Keratinocyte (primary cell): ENCODE data around the gene LLGL1. TPM values are rescaled to one million over a fixed set of nuclear protein-coding genes. Genes with fewer than 3 reads are reported as not detected.

Experiments used
- DNase-seq: peaks from one replicate; pipeline ENCODE4 v3.0.0-alpha.2; 2011; ENCODE audit warnings: low read depth, missing footprints, low spot score
- FAIRE-seq: peaks from 2 replicates; lab custom pipeline; 2011; peaks lifted over from hg19 to GRCh38; lab: Jason Lieb, UNC
- H2AFZ ChIP-seq: 2 replicates; pipeline ENCODE4 v1.6.0; 2012; ENCODE audit warnings: low read length, control low read depth, inconsistent platforms; ENCODE audit not compliant: control insufficient read depth
- H3K27ac ChIP-seq: 2 replicates; pipeline ENCODE4 v1.5.1; 2011; ENCODE audit warnings: low read length; ENCODE audit not compliant: control insufficient read depth, insufficient read depth
- H3K27me3 ChIP-seq: 3 replicates; pipeline ENCODE4 v1.6.0; 2011; ENCODE audit warnings: low read length; ENCODE audit not compliant: control insufficient read depth, insufficient read depth; ENCODE audit errors: extremely low read depth
- H3K36me3 ChIP-seq, 2 experiments: 2 replicates in 1 of 2; 3 replicates in 1 of 2; pipeline ENCODE4 v1.5.1; 2011; ENCODE audit warnings: low read length in 2 of 2, mild to moderate bottlenecking in 1 of 2; ENCODE audit not compliant: control insufficient read depth in 2 of 2, insufficient read depth in 2 of 2; ENCODE audit errors: extremely low read depth in 1 of 2
- H3K4me1 ChIP-seq: 3 replicates; pipeline ENCODE4 v1.5.1; 2011; ENCODE audit warnings: low read length; ENCODE audit not compliant: control insufficient read depth, insufficient read depth; ENCODE audit errors: extremely low read depth
- H3K4me2 ChIP-seq: 3 replicates; pipeline ENCODE4 v1.6.0; 2011; ENCODE audit warnings: low read depth, low read length; ENCODE audit not compliant: control insufficient read depth, insufficient read depth; ENCODE audit errors: extremely low read depth
- H3K4me3 ChIP-seq, 3 experiments: fragments of 200-600 bp in 1 of 3; sonication (generic) in 1 of 3; 2 replicates in 2 of 3; 3 replicates in 1 of 3; pipeline ENCODE4 v1.5.1; 2011 to 2016; ENCODE audit warnings: low read length in 3 of 3, mild to moderate bottlenecking in 3 of 3, control low read depth in 2 of 3, inconsistent platforms in 1 of 3, low read depth in 1 of 3, mixed read lengths in 1 of 3, mixed run types in 1 of 3, moderate library complexity in 1 of 3; ENCODE audit not compliant: control insufficient read depth in 2 of 3, insufficient read depth in 2 of 3; ENCODE audit errors: extremely low read depth in 1 of 3
- H3K79me2 ChIP-seq: 2 replicates; pipeline ENCODE4 v1.6.0; 2012; ENCODE audit warnings: low read length; ENCODE audit not compliant: control insufficient read depth, insufficient read depth
- H3K9ac ChIP-seq: 3 replicates; pipeline ENCODE4 v1.6.0; 2011; ENCODE audit warnings: low read length; ENCODE audit not compliant: control insufficient read depth, insufficient read depth; ENCODE audit errors: extremely low read depth
- H3K9me1 ChIP-seq: 3 replicates; pipeline ENCODE4 v1.6.0; 2011; ENCODE audit warnings: low read length; ENCODE audit not compliant: control insufficient read depth, insufficient read depth; ENCODE audit errors: extremely low read depth
- H3K9me3 ChIP-seq: 2 replicates; pipeline ENCODE4 v1.5.1; 2012; ENCODE audit warnings: low read depth, low read length; ENCODE audit not compliant: control insufficient read depth
- H4K20me1 ChIP-seq: 3 replicates; pipeline ENCODE4 v1.6.0; 2011; ENCODE audit warnings: low read length; ENCODE audit not compliant: control insufficient read depth, insufficient read depth; ENCODE audit errors: extremely low read depth
- CTCF ChIP-seq, 3 experiments: IDR thresholded peaks in 1 of 3; conservative IDR thresholded peaks in 1 of 3; optimal IDR thresholded peaks in 1 of 3; 2 replicates in 2 of 3; 3 replicates in 1 of 3; pipeline versions ENCODE3 to v1.5.1; 2011; ENCODE audit warnings: low read length in 3 of 3, mild to moderate bottlenecking in 3 of 3, moderate library complexity in 2 of 3, control low read depth in 1 of 3, inconsistent platforms in 1 of 3; ENCODE audit not compliant: insufficient read depth in 2 of 3; ENCODE audit errors: extremely low read depth in 1 of 3
- EZH2 ChIP-seq: IDR thresholded peaks from one replicate; pipeline ENCODE4 v1.6.1; 2012; ENCODE audit warnings: inconsistent platforms, mild to moderate bottlenecking, low read length, moderate library complexity
- dilution Hi-C: fragments of 300-500 bp; cut with MboI; formaldehyde crosslinking; loops from one replicate; pipeline ENCODE4 v1.7.0; 2020; ENCODE audit warnings: low sequenced_read_pairs; ENCODE audit not compliant: extremely low pct_ligation_motif_present
- polyA plus RNA-seq, 5 experiments: library from polyadenylated mRNA; depleted of rRNA in 3 of 5; stranded (reverse) in 3 of 5; stranded (forward) in 1 of 5; unstranded in 1 of 5; fragments of >200 nt; gene quantifications; 1 replicate in 1 of 5; 2 replicates in 3 of 5; 3 replicates in 1 of 5; pipeline versions ENCODE4 v1.2.1 to v1.2.3, GENCODE V29; 2011 to 2012; ENCODE audit warnings: missing spikeins in 2 of 5, low read depth in 1 of 5, low replicate concordance in 1 of 5

Gene LLGL1
- polyA plus RNA-seq, 1 donor (not counting 4 experiments of a cell fraction or from before 2014, with no cell fraction given): 13.8 TPM

GRCh38 chr17:18203308-18203707 lies 22.1 kb upstream of the LLGL1 start:
- peaks cover 63% of the 10 kb centered on the region for H3K79me2 ChIP-seq
- no peak overlapping the region for H3K27ac ChIP-seq
- no peak for DNase-seq

GRCh38 chr17:18205861-18206260 lies 19.6 kb upstream of the LLGL1 start:
- peaks cover 36 to 42% of the 10 kb centered on the region in 2 experiments for H3K36me3 ChIP-seq
- H3K9ac ChIP-seq: no peak overlapping the region
- FAIRE-seq (no peak), DNase-seq (no peak)
- dilution Hi-C loops: no loop called here
- H3K9me1 ChIP-seq: no peaks in the 10 kb centered on the region
- no peak overlapping the region for H3K4me3 ChIP-seq
- no peak overlapping the region for H3K27ac ChIP-seq
- peaks cover 21% of the 10 kb centered on the region for H4K20me1 ChIP-seq
- H3K4me2 ChIP-seq: no peak overlapping the region
- peaks cover 38% of the 10 kb centered on the region for H3K79me2 ChIP-seq
- H3K4me1 ChIP-seq: no peaks in the 10 kb centered on the region
- H3K9me3 ChIP-seq: no peaks in the 10 kb centered on the region
- no peak for TF ChIP-seq CTCF (optimal IDR thresholded peaks at IDR 0.05 in 1 of 3, IDR thresholded peaks at IDR 0.05 in 1 of 3, conservative IDR thresholded peaks at IDR 0.05 in 1 of 3; ENCODE audit: extremely low read depth in 1 of 3, insufficient read depth in 2 of 3, low read length in 3 of 3)
- no peak for TF ChIP-seq EZH2
- no peaks in the 10 kb centered on the region for H3K27me3 ChIP-seq
- H2AFZ ChIP-seq: no peak overlapping the region

More at GRCh38 chr17:18203308-18203707, 22.1 kb upstream of the LLGL1 start:
- Histone ChIP-seq H3K9me3 (no peaks in the 10 kb centered on the region), H3K4me1 (peaks cover 3% of the 10 kb centered on the region), H3K27me3 (no peaks in the 10 kb centered on the region), H4K20me1 (peaks cover 42% of the 10 kb centered on the region), H3K36me3 (peaks cover 29 to 43% of the 10 kb centered on the region in 2 experiments), H3K9ac (no peak overlapping the region), H3K9me1 (no peaks in the 10 kb centered on the region), H3K4me2 (no peak overlapping the region), H3K4me3 (no peak overlapping the region), H2AFZ (no peak overlapping the region)
- FAIRE-seq: no peak
- dilution Hi-C loops: no loop called here
- no peak for TF ChIP-seq EZH2
- no peak for TF ChIP-seq CTCF (optimal IDR thresholded peaks at IDR 0.05 in 1 of 3, IDR thresholded peaks at IDR 0.05 in 1 of 3, conservative IDR thresholded peaks at IDR 0.05 in 1 of 3; ENCODE audit: extremely low read depth in 1 of 3, insufficient read depth in 2 of 3, low read length in 3 of 3)
